Measurements from ENCODE around the gene MAP3K6. TPM values are rescaled to one million over a fixed set of nuclear protein-coding genes. Genes with fewer than 3 reads are reported as not detected.

The MAP3K6 gene
- total RNA-seq, 1 experiment from 2014 or later, result 25.1 TPM

GRCh38 chr1:27356619-27357280, 10.0 kb downstream of the MAP3K6 start:
- Histone ChIP-seq H3K9ac (ENCODE audit: low read length) (no peak overlapping the region), H3K4me2 (ENCODE audit: low read length) (no peak overlapping the region), H3K4me1 (ENCODE audit: insufficient read depth, low read length) (no peaks in the 10 kb centered on the region), H4K20me1 (ENCODE audit: low read length) (no peaks in the 10 kb centered on the region), H3K36me3 (ENCODE audit: low read depth, low read length) (peaks cover 12% of the 10 kb centered on the region), H3F3A (ENCODE audit: low read length, unreplicated experiment) (no peaks in the 10 kb centered on the region), H3K27me3 (ENCODE audit: low read length) (no peaks in the 10 kb centered on the region), H3K79me2 (ENCODE audit: low read length) (no peaks in the 10 kb centered on the region), H3K4me3 (ENCODE audit: low read length) (no peak overlapping the region), H2AFZ (ENCODE audit: low read length) (no peak overlapping the region), H3K9me2 (replicated peaks; ENCODE audit: low read length) (no peaks in the 10 kb centered on the region), H3K27ac (ENCODE audit: low read length) (no peak overlapping the region), H3K9me3 (ENCODE audit: low read length) (no peaks in the 10 kb centered on the region)
- ChIA-PET POLR2A (ENCODE audit: unreplicated experiment) (no interaction called here), CTCF (no interaction called here)
- TF ChIP-seq EZH2phosphoT487 (IDR thresholded peaks at IDR 0.05; ENCODE audit: borderline replicate concordance, low read length) (no peak), EZH2 (IDR thresholded peaks at IDR 0.05; ENCODE audit: low read length, unreplicated experiment) (no peak), CTCF (conservative IDR thresholded peaks at IDR 0.05; ENCODE audit: low read depth, low read length) (no peak)
- BruUV-seq (replicated peaks), result no TSS peak
- intact Hi-C loops (cut with micrococcal nuclease), result no loop called here
- ATAC-seq, result no peak
- no peak for DNase-seq

GRCh38 chr1:27356277-27356618, 10.5 kb downstream of the MAP3K6 start:
- H3K27ac ChIP-seq (ENCODE audit: low read length), result no peak overlapping the region
- ATAC-seq (no peak), DNase-seq (no peak)
- intact Hi-C loops (cut with micrococcal nuclease), result no loop called here
- H3K9me2 ChIP-seq (replicated peaks; ENCODE audit: low read length), result no peaks in the 10 kb centered on the region
- no peaks in the 10 kb centered on the region for H3K79me2 ChIP-seq (ENCODE audit: low read length)
- BruUV-seq (replicated peaks), result no TSS peak
- no peak overlapping the region for H3K9ac ChIP-seq (ENCODE audit: low read length)
- H3F3A ChIP-seq (ENCODE audit: low read length, unreplicated experiment), result no peaks in the 10 kb centered on the region
- peaks cover 12% of the 10 kb centered on the region for H3K36me3 ChIP-seq (ENCODE audit: low read depth, low read length)
- ChIA-PET POLR2A (ENCODE audit: unreplicated experiment) (no interaction called here), CTCF (no interaction called here)
- TF ChIP-seq EZH2 (IDR thresholded peaks at IDR 0.05; ENCODE audit: low read length, unreplicated experiment) (no peak), CTCF (conservative IDR thresholded peaks at IDR 0.05; ENCODE audit: low read depth, low read length) (no peak), EZH2phosphoT487 (IDR thresholded peaks at IDR 0.05; ENCODE audit: borderline replicate concordance, low read length) (no peak)
- no peaks in the 10 kb centered on the region for H4K20me1 ChIP-seq (ENCODE audit: low read length)
- no peak overlapping the region for H2AFZ ChIP-seq (ENCODE audit: low read length)
- no peak overlapping the region for H3K4me2 ChIP-seq (ENCODE audit: low read length)
- no peaks in the 10 kb centered on the region for H3K27me3 ChIP-seq (ENCODE audit: low read length)
- H3K9me3 ChIP-seq (ENCODE audit: low read length), result no peaks in the 10 kb centered on the region
- no peaks in the 10 kb centered on the region for H3K4me1 ChIP-seq (ENCODE audit: insufficient read depth, low read length)
- no peak overlapping the region for H3K4me3 ChIP-seq (ENCODE audit: low read length)

- no peaks in the 10 kb centered on the region for H3K4me1 ChIP-seq (ENCODE audit: insufficient read depth, low read length)
- no peaks in the 10 kb centered on the region for H3K79me2 ChIP-seq (ENCODE audit: low read length)
- H2AFZ ChIP-seq (ENCODE audit: low read length), result no peak overlapping the region
- H3K36me3 ChIP-seq (ENCODE audit: low read depth, low read length), result peaks cover 12% of the 10 kb centered on the region
- no peaks in the 10 kb centered on the region for H3F3A ChIP-seq (ENCODE audit: low read length, unreplicated experiment)
- DNase-seq, result no peak
- no peak overlapping the region for H3K9ac ChIP-seq (ENCODE audit: low read length)
- H3K27ac ChIP-seq (ENCODE audit: low read length), result no peak overlapping the region
- CTCF ChIA-PET, result no interaction called here
- no peak overlapping the region for H3K4me3 ChIP-seq (ENCODE audit: low read length)
- H3K4me2 ChIP-seq (ENCODE audit: low read length), result no peak overlapping the region
- POLR2A ChIA-PET (ENCODE audit: unreplicated experiment), result no interaction called here
- BruUV-seq (replicated peaks), result no TSS peak
- H4K20me1 ChIP-seq (ENCODE audit: low read length), result no peaks in the 10 kb centered on the region
- intact Hi-C loops (cut with micrococcal nuclease), result no loop called here
- TF ChIP-seq EZH2phosphoT487 (IDR thresholded peaks at IDR 0.05; ENCODE audit: borderline replicate concordance, low read length) (no peak), EZH2 (IDR thresholded peaks at IDR 0.05; ENCODE audit: low read length, unreplicated experiment) (no peak), CTCF (conservative IDR thresholded peaks at IDR 0.05; ENCODE audit: low read depth, low read length) (no peak)
- ATAC-seq, result no peak
- no peaks in the 10 kb centered on the region for H3K9me2 ChIP-seq (replicated peaks; ENCODE audit: low read length)
- no peaks in the 10 kb centered on the region for H3K9me3 ChIP-seq (ENCODE audit: low read length)
- no peaks in the 10 kb centered on the region for H3K27me3 ChIP-seq (ENCODE audit: low read length)
Measured at GRCh38 chr1:27355683-27356082, 11.1 kb downstream of the MAP3K6 start.

All from PC-3 (cell line).